CD14-positive monocyte (primary cell): ENCODE measurements around the gene FOXP1. TPM values are rescaled to one million over a fixed set of nuclear protein-coding genes. Genes with fewer than 3 reads are reported as not detected.
A peak's percentile ranks its signal among the peaks of the same experiment; 100 is the strongest.

ENCODE experiments used
- DNase-seq, 3 donors: peaks; one replicate each; pipeline ENCODE4 v3.0.0-alpha.2; 2011 to 2022
- H2AFZ ChIP-seq: 2 replicates; pipeline ENCODE4 v1.6.0; 2012; ENCODE audit warnings: mild to moderate bottlenecking, low read depth, low read length, inconsistent platforms; ENCODE audit not compliant: insufficient read depth, poor library complexity, severe bottlenecking
- H3K27ac ChIP-seq, 2 donors: 1 replicate in 1 of 2; 2 replicates in 1 of 2; pipeline ENCODE4 v1.5.1; 2012 to 2013; ENCODE audit warnings: low read length in 2 of 2, control low read depth in 1 of 2, inconsistent platforms in 1 of 2, low read depth in 1 of 2, mild to moderate bottlenecking in 1 of 2
- H3K27me3 ChIP-seq, 2 donors: one replicate each; pipeline versions ENCODE4 v1.6.0 to v1.6.1; 2011 to 2013; ENCODE audit warnings: low read length in 2 of 2; ENCODE audit not compliant: control insufficient read depth in 2 of 2, insufficient read depth in 2 of 2
- H3K36me3 ChIP-seq, 2 donors: replicated peaks in 1 of 2; 1 replicate in 1 of 2; 2 replicates in 1 of 2; pipeline versions ENCODE4 v1.5.1 to v1.6.1; 2012 to 2013; ENCODE audit warnings: low read length in 2 of 2, control low read depth in 1 of 2, inconsistent platforms in 1 of 2, mild to moderate bottlenecking in 1 of 2; ENCODE audit not compliant: insufficient read depth in 2 of 2, control insufficient read depth in 1 of 2
- H3K4me1 ChIP-seq, 2 donors: 1 replicate in 1 of 2; 2 replicates in 1 of 2; pipeline versions ENCODE4 v1.5.1 to v1.6.1; 2012 to 2013; ENCODE audit warnings: low read length in 2 of 2, control low read depth in 1 of 2, inconsistent platforms in 1 of 2, mild to moderate bottlenecking in 1 of 2, moderate library complexity in 1 of 2; ENCODE audit not compliant: insufficient read depth in 2 of 2, control insufficient read depth in 1 of 2
- H3K4me2 ChIP-seq: replicated peaks from 2 replicates; pipeline ENCODE3; 2012; ENCODE audit warnings: low read length, moderate library complexity, mild to moderate bottlenecking; ENCODE audit not compliant: poor library complexity, severe bottlenecking; ENCODE audit errors: extremely low read depth
- H3K4me3 ChIP-seq, 3 experiments: fragments of 200-600 bp in 1 of 3; sonication (generic) in 1 of 3; replicated peaks in 1 of 3; 1 replicate in 2 of 3; 2 replicates in 1 of 3; pipeline ENCODE4 v1.5.1; 2011 to 2013; ENCODE audit warnings: low read length in 3 of 3, mild to moderate bottlenecking in 3 of 3, control low read depth in 2 of 3, low read depth in 2 of 3, inconsistent platforms in 1 of 3, moderate library complexity in 1 of 3
- H3K79me2 ChIP-seq: 2 replicates; pipeline ENCODE4 v1.6.0; 2012; ENCODE audit warnings: mild to moderate bottlenecking, control low read depth, inconsistent platforms, low read length, moderate library complexity; ENCODE audit not compliant: insufficient read depth
- H3K9ac ChIP-seq: 2 replicates; pipeline ENCODE4 v1.6.0; 2017; ENCODE audit warnings: low read length, mild to moderate bottlenecking; ENCODE audit not compliant: insufficient read depth, poor library complexity, severe bottlenecking
- H3K9me3 ChIP-seq, 2 donors: replicated peaks in 1 of 2; 1 replicate in 1 of 2; 2 replicates in 1 of 2; pipeline versions ENCODE4 v1.5.1 to v1.6.1; 2012 to 2013; ENCODE audit warnings: low read length in 2 of 2, control low read depth in 1 of 2; ENCODE audit not compliant: control insufficient read depth in 1 of 2, insufficient read depth in 1 of 2
- H4K20me1 ChIP-seq: 2 replicates; pipeline ENCODE4 v1.6.0; 2012; ENCODE audit warnings: mild to moderate bottlenecking, low read length, control low read depth, moderate library complexity; ENCODE audit not compliant: insufficient read depth
- H3K27ac Mint-ChIP-seq, 7 donors: one replicate each; pipeline ENCODE4 v1.8.0; 2020; ENCODE audit warnings: mild to moderate bottlenecking in 7 of 7, mixed read lengths in 7 of 7, moderate library complexity in 6 of 7, inconsistent platforms in 2 of 7
- H3K27me3 Mint-ChIP-seq, 3 donors: one replicate each; pipeline ENCODE4 v1.8.0; 2021 to 2022; ENCODE audit warnings: low read depth in 3 of 3, mild to moderate bottlenecking in 3 of 3, mixed read lengths in 3 of 3, moderate library complexity in 3 of 3, inconsistent platforms in 1 of 3
- H3K36me3 Mint-ChIP-seq, 2 donors: one replicate each; pipeline ENCODE4 v1.8.0; 2020; ENCODE audit warnings: mixed read lengths in 2 of 2, inconsistent platforms in 1 of 2, mild to moderate bottlenecking in 1 of 2
- H3K4me1 Mint-ChIP-seq: one replicate; pipeline ENCODE4 v1.8.0; 2020; ENCODE audit warnings: mild to moderate bottlenecking, mixed read lengths
- H3K4me3 Mint-ChIP-seq, 2 donors: one replicate each; pipeline ENCODE4 v1.8.0; 2020; ENCODE audit warnings: mild to moderate bottlenecking in 2 of 2, mixed read lengths in 2 of 2, moderate library complexity in 1 of 2
- H3K9me3 Mint-ChIP-seq, 7 donors: one replicate each; pipeline ENCODE4 v1.8.0; 2020 to 2022; ENCODE audit warnings: mixed read lengths in 7 of 7, mild to moderate bottlenecking in 6 of 7, moderate library complexity in 6 of 7, inconsistent platforms in 2 of 7
- WGBS: methylation state at CpG from one replicate; pipeline ENCODE4 v1.1.5; 2013; ENCODE audit warnings: missing lambda C conversion rate; ENCODE audit not compliant: insufficient coverage; 5-methylcytosine and 5-hydroxymethylcytosine counted together
- intact Hi-C, 2 donors: fragments of 100-400 bp; cut with micrococcal nuclease; formaldehyde crosslinking; loops; one replicate each; pipeline versions ENCODE4 v1.15.0 to v1.15.1; 2023
- polyA plus RNA-seq, 3 donors: library from polyadenylated mRNA; depleted of rRNA in 1 of 3; unstranded in 2 of 3; stranded (reverse) in 1 of 3; fragments of 300-500 nt in 2 of 3; fragments of >200 nt in 1 of 3; fragmentation: Illumina TruSeq in 2 of 3; gene quantifications; 1 replicate in 2 of 3; 2 replicates in 1 of 3; pipeline ENCODE4 v1.2.3, GENCODE V29; 2012 to 2021
- TF ChIP-seq, protein P1 (sequence below): fragments of 200-600 bp; IDR thresholded peaks from one replicate; pipeline ENCODE4 v1.8.0; 2022; ENCODE audit warnings: antibody characterized with exemption, mild to moderate bottlenecking

Gene FOXP1
- polyA plus RNA-seq, 3 donors = 25.7 to 42.6 (median 27.8) TPM

GRCh38 chr3:71554649-71555048, 28.9 kb downstream of the FOXP1 start:
- peak overlapping the region; percentile 15 for H2AFZ ChIP-seq
- Mint-ChIP-seq H3K36me3 (peaks cover 9 to 21% of the 10 kb centered on the region in 2 donors), H3K4me1 (peaks cover 53% of the 10 kb centered on the region), H3K27me3 (no peaks in the 10 kb centered on the region), H3K9me3 (peaks cover 0 to 3% (median 0%) of the 10 kb centered on the region in 7 donors), H3K4me3 (no peak overlapping the region), H3K27ac (peak overlapping the region in 2 of 7 donors; percentile 30 to 87)
- peak overlapping the region; percentile 15 for H3K9ac ChIP-seq
- peaks cover 33 to 44% of the 10 kb centered on the region in 2 donors for H3K4me1 ChIP-seq
- no peaks in the 10 kb centered on the region for H3K9me3 ChIP-seq
- TF ChIP-seq, protein P1, sequence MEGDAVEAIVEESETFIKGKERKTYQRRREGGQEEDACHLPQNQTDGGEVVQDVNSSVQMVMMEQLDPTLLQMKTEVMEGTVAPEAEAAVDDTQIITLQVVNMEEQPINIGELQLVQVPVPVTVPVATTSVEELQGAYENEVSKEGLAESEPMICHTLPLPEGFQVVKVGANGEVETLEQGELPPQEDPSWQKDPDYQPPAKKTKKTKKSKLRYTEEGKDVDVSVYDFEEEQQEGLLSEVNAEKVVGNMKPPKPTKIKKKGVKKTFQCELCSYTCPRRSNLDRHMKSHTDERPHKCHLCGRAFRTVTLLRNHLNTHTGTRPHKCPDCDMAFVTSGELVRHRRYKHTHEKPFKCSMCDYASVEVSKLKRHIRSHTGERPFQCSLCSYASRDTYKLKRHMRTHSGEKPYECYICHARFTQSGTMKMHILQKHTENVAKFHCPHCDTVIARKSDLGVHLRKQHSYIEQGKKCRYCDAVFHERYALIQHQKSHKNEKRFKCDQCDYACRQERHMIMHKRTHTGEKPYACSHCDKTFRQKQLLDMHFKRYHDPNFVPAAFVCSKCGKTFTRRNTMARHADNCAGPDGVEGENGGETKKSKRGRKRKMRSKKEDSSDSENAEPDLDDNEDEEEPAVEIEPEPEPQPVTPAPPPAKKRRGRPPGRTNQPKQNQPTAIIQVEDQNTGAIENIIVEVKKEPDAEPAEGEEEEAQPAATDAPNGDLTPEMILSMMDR = no peak
- H3K27me3 ChIP-seq = no peaks in the 10 kb centered on the region
- intact Hi-C loops = no loop called here
- H3K4me2 ChIP-seq = peak overlapping the region; percentile 40
- H4K20me1 ChIP-seq = no peaks in the 10 kb centered on the region
- no peak for DNase-seq
- peaks cover 0 to 7% of the 10 kb centered on the region in 2 donors for H3K36me3 ChIP-seq
- peaks cover 99% of the 10 kb centered on the region for H3K79me2 ChIP-seq
- peak overlapping the region in 1 of 2 donors; percentile 71 for H3K27ac ChIP-seq
- no CpG with 5 or more reads among the region's 1 CpG for WGBS
- H3K4me3 ChIP-seq = peak overlapping the region in 1 of 3 experiments; percentile 33

GRCh38 chr3:71551311-71551919, 32.1 kb downstream of the FOXP1 start:
- Mint-ChIP-seq H3K4me3 (no peak overlapping the region), H3K27ac (peak overlapping the region in 5 of 7 donors; percentile 59 to 86 (median 76)), H3K27me3 (no peaks in the 10 kb centered on the region), H3K4me1 (peaks cover 60% of the 10 kb centered on the region), H3K36me3 (peaks cover 0 to 10% of the 10 kb centered on the region in 2 donors), H3K9me3 (no peaks in the 10 kb centered on the region)
- Histone ChIP-seq H3K27me3 (no peaks in the 10 kb centered on the region), H3K27ac (peak overlapping the region in 1 of 2 donors; percentile 70), H3K4me2 (peak overlapping the region; percentile 21), H3K9ac (no peak overlapping the region), H3K4me3 (peak overlapping the region in 1 of 3 experiments; percentile 4), H3K9me3 (no peaks in the 10 kb centered on the region), H2AFZ (no peak overlapping the region), H3K79me2 (peaks cover 82% of the 10 kb centered on the region), H3K36me3 (no peaks in the 10 kb centered on the region), H4K20me1 (no peaks in the 10 kb centered on the region), H3K4me1 (peaks cover 65 to 76% of the 10 kb centered on the region in 2 donors)
- TF ChIP-seq, protein P1 = no peak
- intact Hi-C loops = no loop called here
- WGBS = no CpG with 5 or more reads among the region's 3 CpGs
- peak; percentile 35 to 81 (median 60) for DNase-seq
